ENCODE results near the gene RPS13.

The RPS13 gene

GRCh38 chr11:17026487-17027082 lies 50.9 kb downstream of the RPS13 start:
- TF ChIP-seq CTCF (conservative IDR thresholded peaks at IDR 0.05; ENCODE audit: low read depth, low read length) = no peak
- DNase-seq (ENCODE audit: low read depth) = peak; percentile 17

GRCh38 chr11:17024924-17025323 lies 52.5 kb downstream of the RPS13 start:
- no peak overlapping the region for H3K4me3 ChIP-seq (ENCODE audit: low read depth, low read length)
- no peak for TF ChIP-seq CTCF (conservative IDR thresholded peaks at IDR 0.05; ENCODE audit: low read depth, low read length)
- DNase-seq (ENCODE audit: low read depth) = no peak

More at GRCh38 chr11:17026487-17027082, 50.9 kb downstream of the RPS13 start:
- H3K4me3 ChIP-seq (ENCODE audit: low read depth, low read length) = no peak overlapping the region
